ENCODE data around the gene IREB2.

DNA sequence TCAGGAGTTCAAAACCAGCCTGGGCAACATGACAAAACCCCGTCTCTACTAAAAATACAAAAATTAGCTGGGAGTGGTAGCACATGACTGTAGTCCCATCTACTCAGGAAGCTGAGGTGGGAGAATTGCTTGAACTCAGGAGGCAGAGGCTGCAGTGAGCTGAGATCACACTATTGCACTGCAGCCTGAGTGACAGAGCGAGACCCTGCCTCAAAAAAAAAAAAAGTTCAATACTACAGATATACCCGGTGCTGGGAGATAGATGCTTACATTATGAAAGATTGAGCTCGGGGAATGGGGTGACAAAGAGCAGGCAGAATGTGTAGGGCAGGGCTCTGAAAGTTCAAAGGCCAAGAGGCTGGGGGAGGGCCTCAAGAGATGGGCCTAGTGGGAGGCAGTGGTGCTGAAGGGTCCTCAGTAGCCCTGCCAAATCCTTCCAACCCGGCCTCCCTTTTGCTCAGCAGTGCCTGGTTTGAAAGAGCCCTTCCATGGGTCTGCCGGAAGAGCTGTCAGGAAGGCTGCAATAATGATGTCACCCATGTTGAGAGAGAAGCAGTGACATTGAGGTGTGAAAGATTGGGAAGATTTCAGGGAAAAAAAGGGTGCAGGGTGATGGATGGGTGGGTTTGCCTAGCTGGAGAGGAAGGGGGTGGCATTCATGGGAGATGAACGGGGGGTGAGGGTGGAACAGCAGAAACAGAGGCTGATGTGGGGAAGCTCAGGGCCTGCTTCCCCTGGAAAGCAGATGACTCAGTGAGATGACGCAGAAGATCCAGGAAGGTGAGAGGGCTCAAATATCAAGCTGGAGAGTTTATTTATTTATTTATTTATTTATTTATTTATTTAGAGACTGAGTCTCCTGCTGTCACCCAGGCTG lies 20.0 kb upstream of the IREB2 start:
- TF ChIP-seq POLR2A (IDR thresholded peaks at IDR 0.05) (no peak), CTCF (IDR thresholded peaks at IDR 0.05) (no peak)
